ENCODE measurements around the gene RAB4A. TPM values are rescaled to one million over a fixed set of nuclear protein-coding genes. Genes with fewer than 3 reads are reported as not detected.

The RAB4A gene
- total RNA-seq, 1 donor from 2014 or later = 28.2 TPM

Other genes with a start within 250 kb of the RAB4A start
- gene CCSAP, start 71.9 kb downstream of the RAB4A start, total RNA-seq = 9.1 and 10.0 TPM in 2 replicates
- gene ACTA1, start 163.0 kb downstream of the RAB4A start, total RNA-seq = 0.16 TPM in 1 of 2 replicates, not detected in the other
- gene NUP133, start 237.2 kb downstream of the RAB4A start, total RNA-seq = 45.6 and 48.0 TPM in 2 replicates

All from T-helper 2 cell treated with Interferon-gamma antibody and Interleukin-4, amounts not matched to agents 100 ng/mL and 5 ng/mL, for 36 hours (primary cell).